IMR-90 (cell line): ENCODE data around the gene POLR2E.

ENCODE experiments used
- BHLHE40 ChIP-seq: fragments of 150-350 bp; IDR thresholded peaks from 2 replicates; pipeline ENCODE4 v1.6.1; 2016; ENCODE audit warnings: mild to moderate bottlenecking, low read depth, low read length
- CTCF ChIP-seq: conservative IDR thresholded peaks from 2 replicates; pipeline ENCODE4 v1.5.1; 2012; ENCODE audit warnings: mild to moderate bottlenecking, low read depth, low read length, improper control_type of control experiment
- ELK1 ChIP-seq: fragments of 150-350 bp; IDR thresholded peaks from 2 replicates; pipeline ENCODE4 v1.6.1; 2016; ENCODE audit warnings: low read depth, mild to moderate bottlenecking, low read length, moderate library complexity, borderline replicate concordance
- FOS ChIP-seq: fragments of 150-350 bp; IDR thresholded peaks from 2 replicates; pipeline ENCODE4 v1.6.1; 2016; ENCODE audit warnings: low read depth, low read length
- MAFK ChIP-seq: IDR thresholded peaks from 2 replicates; pipeline ENCODE4 v1.6.1; 2012; ENCODE audit warnings: low read depth, low read length, improper control_type of control experiment
- MAZ ChIP-seq: IDR thresholded peaks from 2 replicates; pipeline ENCODE4 v1.6.1; 2012; ENCODE audit warnings: low read depth, mild to moderate bottlenecking, low read length, improper control_type of control experiment, moderate library complexity, borderline replicate concordance
- NFE2L2 ChIP-seq: fragments of 150-350 bp; IDR thresholded peaks from 2 replicates; pipeline ENCODE4 v1.6.1; 2016; ENCODE audit warnings: low read depth, mild to moderate bottlenecking, low read length
- POLR2A ChIP-seq: IDR thresholded peaks from 2 replicates; pipeline ENCODE4 v1.6.1; 2012; ENCODE audit warnings: mild to moderate bottlenecking, low read depth, low read length
- RAD21 ChIP-seq: IDR thresholded peaks from 2 replicates; pipeline ENCODE4 v1.6.1; 2012; ENCODE audit warnings: low read length, improper control_type of control experiment
- RFX5 ChIP-seq: IDR thresholded peaks from 2 replicates; pipeline ENCODE4 v1.8.0; 2012; ENCODE audit warnings: low read depth, mild to moderate bottlenecking, low read length, moderate library complexity
- SMC3 ChIP-seq: fragments of 150-350 bp; IDR thresholded peaks from 2 replicates; pipeline ENCODE4 v1.6.1; 2016; ENCODE audit warnings: low read depth, mild to moderate bottlenecking, antibody characterized with exemption, low read length, moderate library complexity
- USF2 ChIP-seq: fragments of 150-350 bp; IDR thresholded peaks from 2 replicates; pipeline ENCODE4 v1.6.1; 2017; ENCODE audit warnings: mild to moderate bottlenecking, antibody characterized with exemption, low read length, low read depth

DNA sequence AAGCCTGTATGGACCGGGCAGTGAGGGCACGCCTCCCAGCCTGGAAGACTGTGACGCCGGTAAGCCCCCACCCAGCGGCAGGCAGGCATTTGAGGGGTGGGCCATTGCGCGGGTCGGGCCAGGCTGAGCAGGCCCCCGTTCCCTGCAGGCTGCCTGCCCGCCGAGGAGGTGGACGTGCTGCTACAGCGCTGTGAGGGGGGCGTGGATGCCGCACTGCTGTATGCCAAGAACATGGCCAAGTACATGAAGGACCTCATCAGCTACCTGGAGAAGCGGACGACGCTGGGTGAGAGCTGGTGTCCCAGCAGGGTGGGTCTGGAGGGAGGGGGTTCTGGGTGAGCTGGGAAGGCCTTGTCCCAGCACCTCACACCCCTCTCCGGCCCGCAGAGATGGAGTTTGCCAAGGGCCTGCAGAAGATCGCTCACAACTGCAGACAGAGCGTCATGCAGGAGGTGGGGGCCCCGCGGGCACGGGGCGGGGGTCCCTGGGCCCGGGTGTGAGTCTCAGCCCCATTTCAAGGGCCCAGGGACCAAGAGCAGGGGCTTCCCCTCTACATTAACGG, 21.1 kb downstream of the POLR2E start:
- TF ChIP-seq CTCF: no peak
- TF ChIP-seq POLR2A: no peak
- TF ChIP-seq SMC3: no peak
- TF ChIP-seq FOS: no peak
- TF ChIP-seq BHLHE40: no peak
- no peak for TF ChIP-seq RAD21
- TF ChIP-seq RFX5: no peak
- no peak for TF ChIP-seq MAZ
- TF ChIP-seq MAFK: no peak
- no peak for TF ChIP-seq NFE2L2
- TF ChIP-seq ELK1: no peak
- TF ChIP-seq USF2: no peak
